EH (cell line): ENCODE data around the gene MRPS12.
"Not testable (repeated sequence)": the region's sequence is repeated elsewhere in the genome, so short reads cannot be mapped to it uniquely, and the experiment has no call there.

ENCODE experiments used
- DNase-seq: peaks from one replicate; pipeline ENCODE4 v3.0.0-alpha.2; 2015; ENCODE audit warnings: low read depth

Gene MRPS12

GRCh38 chr19:38939957-38940356 lies 9.2 kb downstream of the MRPS12 start:
- no peak for DNase-seq

- not testable (repeated sequence) for DNase-seq
These were observed 10.7 kb downstream of the MRPS12 start for GRCh38 chr19:38941466-38941865.

GRCh38 chr19:38941979-38942378 lies 11.2 kb downstream of the MRPS12 start:
- no peak for DNase-seq

GRCh38 chr19:38942471-38943181 lies 11.9 kb downstream of the MRPS12 start:
- DNase-seq: no peak

GRCh38 chr19:38944981-38945506 lies 14.3 kb downstream of the MRPS12 start:
- peak; percentile 11 for DNase-seq

GRCh38 chr19:38945562-38946228 lies 15.0 kb downstream of the MRPS12 start:
- DNase-seq: no peak

- DNase-seq: no peak
These were observed 15.7 kb downstream of the MRPS12 start for GRCh38 chr19:38946229-38947010.

GRCh38 chr19:38949580-38950367 lies 19.0 kb downstream of the MRPS12 start:
- DNase-seq: peak; percentile 27

- no peak for DNase-seq
These were observed 20.4 kb downstream of the MRPS12 start for GRCh38 chr19:38951187-38951586.

GRCh38 chr19:38952395-38953165 lies 21.8 kb downstream of the MRPS12 start:
- DNase-seq: peak; percentile 17

GRCh38 chr19:38953677-38954076 lies 22.9 kb downstream of the MRPS12 start:
- DNase-seq: no peak

GRCh38 chr19:38956264-38956663 lies 25.5 kb downstream of the MRPS12 start:
- no peak for DNase-seq

GRCh38 chr19:38958301-38958700 lies 27.6 kb downstream of the MRPS12 start:
- no peak for DNase-seq

- no peak for DNase-seq
These were observed 28.9 kb downstream of the MRPS12 start for GRCh38 chr19:38959618-38960017.

GRCh38 chr19:38964738-38965137 lies 34.0 kb downstream of the MRPS12 start:
- no peak for DNase-seq

GRCh38 chr19:38966149-38966548 lies 35.4 kb downstream of the MRPS12 start:
- DNase-seq: not testable (repeated sequence)

GRCh38 chr19:38970664-38971532 lies 40.2 kb downstream of the MRPS12 start:
- DNase-seq: peak; percentile 31

GRCh38 chr19:38971672-38972071 lies 40.9 kb downstream of the MRPS12 start:
- peak; percentile 11 for DNase-seq

- peak; percentile 23 for DNase-seq
These were observed 44.0 kb downstream of the MRPS12 start for GRCh38 chr19:38974624-38975213.
